Psoas muscle (tissue), 8 donors: ENCODE results near the gene KLK5. TPM values are rescaled to one million over a fixed set of nuclear protein-coding genes. Genes with fewer than 3 reads are reported as not detected.

Experiments used
- ATAC-seq, 4 donors: fragments of 200-7000 bp; cut with Tn5 transposase; one replicate each; pipeline ENCODE4 v1.9.1; 2020; ENCODE audit warnings: moderate library complexity in 3 of 4, mild to moderate bottlenecking in 2 of 4
- DNase-seq, 2 donors: peaks; one replicate each; pipeline ENCODE4 v3.0.0-alpha.2; 2020
- H3K27ac ChIP-seq: fragments of 200-600 bp; one replicate; pipeline ENCODE4 v1.8.0; 2022
- H3K27me3 ChIP-seq, 3 donors: fragments of 200-600 bp in 1 of 3; one replicate each; pipeline versions ENCODE4 v1.6.1 to v1.8.0; 2013 to 2022; ENCODE audit warnings: low read length in 2 of 3, mild to moderate bottlenecking in 2 of 3, moderate library complexity in 1 of 3; ENCODE audit not compliant: insufficient read depth in 3 of 3
- H3K36me3 ChIP-seq, 2 donors: fragments of 200-600 bp in 1 of 2; one replicate each; pipeline versions ENCODE4 v1.6.1 to v1.8.0; 2013 to 2022; ENCODE audit warnings: low read depth in 1 of 2, mild to moderate bottlenecking in 1 of 2, moderate library complexity in 1 of 2; ENCODE audit not compliant: insufficient read depth in 1 of 2
- H3K4me1 ChIP-seq: fragments of 200-600 bp; one replicate; pipeline ENCODE4 v1.8.0; 2022
- H3K4me3 ChIP-seq: fragments of 200-600 bp; one replicate; pipeline ENCODE4 v1.8.0; 2022; ENCODE audit warnings: mild to moderate bottlenecking
- H3K9me3 ChIP-seq: fragments of 200-600 bp; one replicate; pipeline ENCODE4 v1.8.0; 2022
- WGBS, 3 donors: extraction: QIAGEN DNeasy Blood & Tissue Kit; methylation state at CpG; one replicate each; pipeline versions ENCODE4 v1.1.6 to v1.1.7; 2013; 5-methylcytosine and 5-hydroxymethylcytosine counted together
- intact Hi-C, 2 donors: fragments of 100-400 bp; cut with DNase I; formaldehyde crosslinking; loops; one replicate each; pipeline versions ENCODE4 v1.11.0 to v1.14.2; 2022
- polyA plus RNA-seq, 3 donors: library from polyadenylated mRNA; stranded (reverse); fragments of 200-250 nt; gene quantifications; one replicate each; pipeline ENCODE4 v1.2.3, GENCODE V29; 2013
- total RNA-seq, 4 donors: library from RNA; stranded (reverse); fragmentation: NEBNext Ultra II Directional in 2 of 4; extraction: Animal tissue kit (Norgen Biotek cat#: 25700) in 2 of 4; gene quantifications; one replicate each; pipeline versions ENCODE4 v1.2.1 to v1.2.4, GENCODE V29; 2021 to 2023
- TF ChIP-seq, protein P1 (sequence below): fragments of 200-600 bp; IDR thresholded peaks from one replicate; pipeline ENCODE4 v1.8.0; 2022; ENCODE audit warnings: antibody characterized with exemption
- donor health status: healthy with polysubstance abuse.
- donor health status: DM: no; HTN: no; CAD: no; lungs with moderate emphysema.
- donor health status: Bipolar disorder and iron deficiency.
- donor health status: healthy.
- donor health status: DM: yes; HTN: yes; CAD: no.
- donor health status: DM: no; HTN: no; CAD: no.
- donor health status: DM: no; HTN: no; CAD: no.
- donor health status: DM: yes; HTN: yes; CAD: no.

The KLK5 gene
- total and polyA plus RNA-seq, 7 donors, result 0.05 TPM; not detected in 6

DNA sequence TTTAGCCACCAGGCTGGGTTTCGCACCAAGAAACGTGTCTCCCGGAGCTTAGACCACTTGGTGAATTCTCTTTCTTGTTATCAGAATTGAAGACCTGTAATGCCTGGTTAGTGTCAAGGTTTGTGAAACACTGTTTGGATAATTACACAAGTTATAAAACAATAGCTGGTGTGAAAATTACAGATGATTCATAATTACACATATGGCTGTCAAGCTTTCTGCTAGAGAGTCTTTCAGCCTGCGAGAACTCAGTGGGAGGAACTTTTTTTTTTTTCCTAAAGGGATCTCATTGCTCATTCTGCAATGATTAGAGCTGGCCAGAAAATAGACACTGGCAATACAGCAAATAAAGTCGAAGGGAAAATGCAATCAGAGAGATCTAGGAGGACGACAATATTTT, 28.3 kb downstream of the KLK5 start:
- intact Hi-C loops, result loop anchor here in 1 of 2 donors (5.0 kb wide), 1 partner anchor 567 kb away; no protein-coding TSS in a partner anchor
- ATAC-seq (no peak), DNase-seq (no peak)
- no peaks in the 10 kb centered on the region for H3K4me1 ChIP-seq
- 50 to 63% (median 57%) methylated on average over 6 of the region's 6 CpGs for WGBS, 3 donors
- H3K27ac ChIP-seq, result no peak overlapping the region
- H3K4me3 ChIP-seq, result no peak overlapping the region
- H3K36me3 ChIP-seq, result no peaks in the 10 kb centered on the region
- TF ChIP-seq, protein P1, sequence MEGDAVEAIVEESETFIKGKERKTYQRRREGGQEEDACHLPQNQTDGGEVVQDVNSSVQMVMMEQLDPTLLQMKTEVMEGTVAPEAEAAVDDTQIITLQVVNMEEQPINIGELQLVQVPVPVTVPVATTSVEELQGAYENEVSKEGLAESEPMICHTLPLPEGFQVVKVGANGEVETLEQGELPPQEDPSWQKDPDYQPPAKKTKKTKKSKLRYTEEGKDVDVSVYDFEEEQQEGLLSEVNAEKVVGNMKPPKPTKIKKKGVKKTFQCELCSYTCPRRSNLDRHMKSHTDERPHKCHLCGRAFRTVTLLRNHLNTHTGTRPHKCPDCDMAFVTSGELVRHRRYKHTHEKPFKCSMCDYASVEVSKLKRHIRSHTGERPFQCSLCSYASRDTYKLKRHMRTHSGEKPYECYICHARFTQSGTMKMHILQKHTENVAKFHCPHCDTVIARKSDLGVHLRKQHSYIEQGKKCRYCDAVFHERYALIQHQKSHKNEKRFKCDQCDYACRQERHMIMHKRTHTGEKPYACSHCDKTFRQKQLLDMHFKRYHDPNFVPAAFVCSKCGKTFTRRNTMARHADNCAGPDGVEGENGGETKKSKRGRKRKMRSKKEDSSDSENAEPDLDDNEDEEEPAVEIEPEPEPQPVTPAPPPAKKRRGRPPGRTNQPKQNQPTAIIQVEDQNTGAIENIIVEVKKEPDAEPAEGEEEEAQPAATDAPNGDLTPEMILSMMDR, result no peak
- no peaks in the 10 kb centered on the region for H3K9me3 ChIP-seq
- peaks cover 0 to 6% (median 5%) of the 10 kb centered on the region in 3 donors for H3K27me3 ChIP-seq

DNA sequence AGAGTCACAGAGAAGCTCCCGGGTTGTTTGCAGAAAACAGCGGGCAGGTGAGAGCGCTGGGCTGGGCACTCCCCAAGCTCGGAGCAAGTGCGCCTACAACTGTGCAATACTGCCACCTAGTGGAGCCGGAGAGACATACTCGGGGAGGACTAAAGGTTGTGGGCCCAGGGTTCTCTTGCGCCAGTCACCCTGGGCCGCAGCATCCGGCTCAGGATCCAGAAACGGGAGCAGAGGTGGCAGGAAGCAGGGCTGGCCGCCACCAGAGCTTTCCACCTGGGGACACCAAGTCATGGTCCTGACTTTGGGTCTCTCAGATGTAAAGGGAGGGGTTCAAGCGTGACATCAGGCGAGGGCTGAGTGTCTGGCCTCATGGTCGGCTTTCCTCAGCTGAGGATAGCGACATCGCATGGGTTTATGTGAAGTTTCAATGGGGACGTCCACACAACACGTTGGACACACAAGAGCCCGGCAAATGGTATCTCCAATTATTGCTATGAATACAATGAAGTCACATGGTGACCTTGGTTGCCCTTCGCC, 30.5 kb downstream of the KLK5 start:
- Histone ChIP-seq H3K36me3 (no peaks in the 10 kb centered on the region), H3K9me3 (no peaks in the 10 kb centered on the region), H3K4me3 (no peak overlapping the region), H3K4me1 (no peaks in the 10 kb centered on the region), H3K27me3 (peaks cover 0 to 2% (median 0%) of the 10 kb centered on the region in 3 donors), H3K27ac (no peak overlapping the region)
- peak in 1 of 4 donors; percentile 67 for ATAC-seq
- intact Hi-C loops, result loop anchor here in 1 of 2 donors (5.0 kb wide), 1 partner anchor 565 kb away; no protein-coding TSS in a partner anchor
- 29 to 30% (median 30%) methylated on average over 21 of the region's 21 CpGs for WGBS, 3 donors
- TF ChIP-seq, protein P1, result peak; percentile 55
- peak; percentile 44 to 67 for DNase-seq

DNA sequence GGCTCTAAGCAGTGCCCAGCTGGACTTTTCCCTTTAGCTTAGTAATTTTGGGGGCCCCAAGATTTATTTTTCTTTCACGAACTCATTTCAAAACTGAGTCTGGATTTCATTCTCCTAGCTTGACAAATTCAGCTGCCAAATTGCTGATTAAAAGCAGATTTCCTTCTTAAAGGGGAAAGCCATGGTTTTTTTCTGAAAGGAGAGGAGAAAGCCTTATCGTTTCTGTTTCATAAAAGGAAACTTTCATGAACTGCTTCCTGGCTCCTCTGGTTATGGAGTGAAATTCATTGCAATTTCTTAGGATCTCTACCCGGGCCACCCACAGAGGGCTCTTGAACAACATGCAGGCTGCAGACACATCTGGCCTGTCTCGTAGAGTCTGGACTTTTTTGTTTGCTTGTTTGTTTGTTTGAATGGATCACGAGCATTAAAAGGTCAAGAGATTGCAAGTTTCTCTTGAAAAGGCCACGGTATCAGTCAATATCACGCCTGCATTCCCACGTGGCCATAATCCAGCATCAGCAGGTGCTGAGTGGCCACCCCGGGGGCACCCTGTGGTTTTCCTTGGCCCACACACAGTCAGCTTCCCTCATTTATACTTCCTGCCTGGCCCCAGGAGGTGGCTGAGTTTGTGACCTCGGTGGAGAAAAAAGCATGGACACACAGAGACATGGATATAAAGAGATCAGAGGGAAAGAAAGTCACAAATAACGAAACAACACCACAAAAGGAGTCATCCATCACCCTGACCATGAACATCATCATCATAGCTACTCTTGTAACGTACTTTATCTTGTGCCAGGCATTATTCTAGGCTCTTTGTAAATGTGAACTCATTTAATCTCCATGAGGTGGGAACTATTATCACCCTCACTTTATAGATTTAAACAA, 31.2 kb downstream of the KLK5 start:
- H3K4me3 ChIP-seq, result no peak overlapping the region
- ATAC-seq (no peak), DNase-seq (no peak)
- 2 to 5% (median 4%) methylated on average over 12 of the region's 12 CpGs for WGBS, 3 donors
- intact Hi-C loops, result loop anchor here in 1 of 2 donors (5.0 kb wide), 1 partner anchor 564 kb away; no protein-coding TSS in a partner anchor
- no peaks in the 10 kb centered on the region for H3K4me1 ChIP-seq
- no peak overlapping the region for H3K27ac ChIP-seq
- TF ChIP-seq, protein P1, result no peak
- no peaks in the 10 kb centered on the region for H3K9me3 ChIP-seq
- no peaks in the 10 kb centered on the region for H3K36me3 ChIP-seq
- H3K27me3 ChIP-seq, result peaks cover 0 to 2% (median 0%) of the 10 kb centered on the region in 3 donors

DNA sequence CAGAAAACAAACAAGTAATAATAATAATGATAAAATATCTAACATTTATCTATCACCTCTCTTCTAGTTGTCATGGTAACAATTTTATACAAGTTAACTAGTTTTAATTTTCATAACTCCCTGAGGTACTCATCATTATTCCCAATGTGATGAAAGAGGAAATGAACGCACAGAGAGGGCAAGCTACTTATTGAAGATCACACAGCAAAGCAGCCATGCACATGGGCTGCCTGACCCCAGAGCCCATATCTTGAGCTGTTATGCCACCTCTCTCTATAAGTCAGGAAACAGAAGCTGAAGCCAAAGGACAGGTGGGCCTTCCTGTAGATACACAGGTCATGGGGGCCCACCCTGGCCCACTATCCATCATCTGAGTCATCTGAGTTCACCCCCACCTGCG, 36.8 kb downstream of the KLK5 start:
- intact Hi-C loops, result no loop called here
- Histone ChIP-seq H3K4me1 (no peaks in the 10 kb centered on the region), H3K4me3 (no peak overlapping the region), H3K27ac (no peak overlapping the region), H3K27me3 (peaks cover 4 to 26% (median 12%) of the 10 kb centered on the region in 3 donors), H3K36me3 (no peaks in the 10 kb centered on the region), H3K9me3 (no peaks in the 10 kb centered on the region)
- ATAC-seq, result no peak
- no peak for DNase-seq
- TF ChIP-seq, protein P1, result no peak
- WGBS, 3 donors, result 69 to 75% (median 74%) methylated on average over 2 of the region's 2 CpGs
